GM12801 (cell line): Measurements from ENCODE around the gene ITPRID1.

ENCODE experiments used
- TF ChIP-seq, protein P1 (sequence below): IDR thresholded peaks from one replicate; pipeline ENCODE4 v1.5.1; 2011; ENCODE audit warnings: control low read depth; ENCODE audit not compliant: insufficient read length; ENCODE audit errors: extremely low read depth

The ITPRID1 gene

DNA sequence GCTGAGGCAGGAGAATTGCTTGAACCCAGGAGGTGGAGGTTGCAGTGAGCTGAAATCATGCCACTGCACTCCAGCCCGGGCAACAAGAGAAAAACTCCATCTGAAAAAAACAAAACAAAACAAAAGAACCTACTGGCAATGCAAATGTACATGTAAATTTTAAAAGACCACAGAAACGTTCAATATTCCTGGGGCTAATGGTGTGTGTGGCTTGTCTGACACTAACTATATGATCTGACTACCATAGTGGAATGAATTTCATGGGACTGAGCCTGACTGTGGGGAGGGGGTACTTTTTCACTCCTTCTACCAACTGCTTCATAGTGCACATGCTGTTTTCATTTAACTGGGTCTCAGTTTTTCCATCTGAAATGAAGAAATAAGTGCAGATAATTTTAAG lies 69.6 kb downstream of the ITPRID1 start:
- TF ChIP-seq, protein P1, sequence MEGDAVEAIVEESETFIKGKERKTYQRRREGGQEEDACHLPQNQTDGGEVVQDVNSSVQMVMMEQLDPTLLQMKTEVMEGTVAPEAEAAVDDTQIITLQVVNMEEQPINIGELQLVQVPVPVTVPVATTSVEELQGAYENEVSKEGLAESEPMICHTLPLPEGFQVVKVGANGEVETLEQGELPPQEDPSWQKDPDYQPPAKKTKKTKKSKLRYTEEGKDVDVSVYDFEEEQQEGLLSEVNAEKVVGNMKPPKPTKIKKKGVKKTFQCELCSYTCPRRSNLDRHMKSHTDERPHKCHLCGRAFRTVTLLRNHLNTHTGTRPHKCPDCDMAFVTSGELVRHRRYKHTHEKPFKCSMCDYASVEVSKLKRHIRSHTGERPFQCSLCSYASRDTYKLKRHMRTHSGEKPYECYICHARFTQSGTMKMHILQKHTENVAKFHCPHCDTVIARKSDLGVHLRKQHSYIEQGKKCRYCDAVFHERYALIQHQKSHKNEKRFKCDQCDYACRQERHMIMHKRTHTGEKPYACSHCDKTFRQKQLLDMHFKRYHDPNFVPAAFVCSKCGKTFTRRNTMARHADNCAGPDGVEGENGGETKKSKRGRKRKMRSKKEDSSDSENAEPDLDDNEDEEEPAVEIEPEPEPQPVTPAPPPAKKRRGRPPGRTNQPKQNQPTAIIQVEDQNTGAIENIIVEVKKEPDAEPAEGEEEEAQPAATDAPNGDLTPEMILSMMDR = no peak

DNA sequence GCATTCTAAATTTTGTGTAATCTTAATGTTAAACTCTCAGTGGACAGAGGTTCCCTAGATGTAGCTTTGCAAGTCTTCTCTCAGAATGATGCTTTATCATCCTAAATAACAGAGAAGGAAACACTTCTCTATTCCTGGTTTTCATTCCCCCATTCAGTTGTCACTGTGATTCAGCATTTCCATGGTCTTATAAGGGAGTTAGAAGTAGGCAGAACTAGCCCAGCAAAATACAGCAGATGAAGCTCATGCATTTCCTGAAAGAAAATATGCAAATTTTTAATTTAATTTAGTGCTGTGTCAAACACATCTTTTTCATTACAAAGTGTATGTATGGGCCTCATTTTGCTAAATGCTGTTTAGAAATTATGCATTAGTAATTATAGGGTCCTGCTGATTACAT lies 70.1 kb downstream of the ITPRID1 start:
- TF ChIP-seq, protein P1 = no peak

DNA sequence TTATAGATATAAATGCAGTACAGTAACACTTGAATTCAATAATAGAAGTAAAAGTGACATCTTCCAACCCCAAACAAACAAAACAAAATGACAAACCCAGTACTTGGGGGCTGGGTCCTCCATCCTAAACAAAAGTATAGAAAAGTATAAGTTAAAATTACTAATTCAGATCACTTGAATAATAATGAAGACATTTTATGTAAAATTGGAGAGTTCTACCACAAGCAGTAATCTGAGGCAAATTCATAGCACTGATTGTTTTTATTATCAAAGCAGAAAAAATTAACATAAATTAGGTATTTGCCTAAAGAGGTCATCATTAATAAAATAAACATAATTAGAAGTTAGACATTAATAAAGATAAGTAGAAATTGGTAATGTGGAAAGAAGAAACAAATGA lies 81.5 kb downstream of the ITPRID1 start:
- TF ChIP-seq, protein P1 = no peak

DNA sequence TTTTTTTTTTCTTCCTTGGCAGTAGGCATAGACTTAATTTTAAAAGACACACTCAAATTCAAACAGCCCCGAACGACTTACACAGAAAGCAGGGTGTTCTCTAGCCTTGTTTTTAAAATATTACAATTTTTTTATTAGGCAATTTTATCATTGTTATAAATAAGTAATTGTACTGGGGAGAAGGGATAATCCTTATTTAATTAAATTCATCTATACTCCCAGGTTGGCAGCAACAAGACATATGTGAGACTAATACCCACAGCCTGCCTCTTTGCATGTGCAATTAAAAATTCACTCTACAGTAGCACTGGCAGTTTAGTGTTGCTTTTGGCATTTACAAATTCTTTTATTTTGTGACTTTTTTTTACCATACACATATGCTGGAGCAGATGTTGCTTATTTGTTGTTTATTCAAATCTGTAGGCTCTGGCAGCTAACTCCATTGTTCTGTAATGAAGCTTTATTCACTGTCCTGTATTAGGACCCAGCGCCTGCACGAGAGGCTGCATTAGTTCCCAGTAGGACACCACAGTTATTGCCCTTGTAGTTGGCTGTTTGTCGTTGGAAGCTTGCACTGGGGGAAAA lies 88.2 kb downstream of the ITPRID1 start:
- TF ChIP-seq, protein P1 = no peak

DNA sequence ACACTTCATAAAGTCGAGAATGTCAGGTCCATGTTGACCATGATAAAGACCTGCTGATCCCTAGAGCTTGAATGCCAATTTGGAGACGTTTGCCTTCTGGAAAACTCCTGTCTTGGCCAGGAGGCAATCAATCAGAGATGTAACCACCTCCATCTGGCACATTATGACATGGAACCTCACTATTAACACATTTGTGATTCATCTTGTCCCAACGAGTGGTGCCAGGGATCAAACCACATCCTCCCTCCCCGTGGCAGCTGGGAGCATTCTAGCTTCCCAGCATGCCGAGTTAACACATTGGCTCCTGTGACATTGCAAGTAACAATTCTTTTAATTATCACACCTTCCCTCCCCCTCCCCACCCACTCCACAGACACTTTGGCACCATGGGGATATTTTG lies 89.2 kb downstream of the ITPRID1 start:
- TF ChIP-seq, protein P1 = no peak

DNA sequence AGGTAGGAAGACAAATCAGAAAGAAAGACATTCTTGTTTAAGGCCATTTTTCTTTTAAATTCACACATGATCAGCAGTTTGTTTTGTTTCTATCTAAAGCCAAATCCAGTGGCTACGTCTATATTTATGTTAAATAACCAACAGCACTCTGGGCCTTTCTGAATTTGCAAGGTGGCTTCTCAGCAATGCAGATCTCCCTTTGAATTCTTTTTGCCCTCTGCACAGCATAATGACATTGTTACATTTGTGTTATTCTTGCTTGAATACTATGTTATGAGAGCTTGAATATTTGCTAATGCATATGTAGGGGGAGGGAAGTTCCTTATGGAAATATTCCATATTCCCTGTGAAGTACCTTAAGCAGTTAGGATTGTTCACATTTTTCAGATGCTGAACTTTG lies 99.7 kb downstream of the ITPRID1 start:
- TF ChIP-seq, protein P1 = no peak

DNA sequence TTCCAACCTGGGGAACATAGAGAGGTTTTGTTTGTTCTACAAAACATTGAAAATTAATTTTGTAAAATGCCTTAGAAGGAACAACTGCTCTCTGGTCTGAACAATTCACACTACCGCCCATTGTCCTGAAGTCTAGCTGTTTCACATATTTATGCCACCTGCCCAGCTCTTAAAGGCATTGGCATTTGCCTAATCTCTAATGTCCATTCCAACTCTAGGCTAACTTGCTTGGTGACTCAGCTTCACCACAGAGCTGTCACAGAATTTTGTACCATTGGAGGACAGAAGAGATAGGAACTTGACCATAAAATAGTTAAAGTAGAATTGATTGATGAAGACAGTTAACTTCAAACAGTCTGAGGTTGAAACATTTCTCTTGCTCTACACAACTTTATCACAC lies 119.6 kb downstream of the ITPRID1 start:
- TF ChIP-seq, protein P1 = no peak

DNA sequence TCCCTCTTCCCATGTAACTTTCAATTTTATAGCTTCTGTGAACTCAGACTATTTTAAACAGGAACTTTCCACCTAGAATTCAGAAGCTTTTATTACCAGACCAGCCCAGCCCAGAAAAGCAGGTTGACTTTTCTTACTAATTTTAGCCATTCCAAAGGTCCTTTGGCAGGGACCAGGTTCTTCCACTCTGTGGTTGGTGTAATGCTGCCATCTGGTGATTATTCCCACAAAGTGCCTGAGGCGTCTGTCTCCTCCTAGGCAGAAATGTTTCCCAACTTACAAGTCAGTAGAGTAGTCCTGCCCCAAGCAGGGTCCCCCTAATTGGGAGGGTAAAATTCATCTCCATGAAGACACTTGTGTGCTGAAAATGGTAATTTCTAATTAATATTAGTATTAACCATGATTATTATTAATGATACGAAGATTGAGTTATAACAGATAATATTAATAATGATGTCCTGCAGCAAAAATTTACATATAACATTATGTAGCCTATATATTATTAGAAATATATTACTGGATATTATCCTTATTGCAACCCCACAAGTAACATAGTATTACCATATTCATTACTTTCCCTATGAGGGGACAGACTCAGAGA lies 120.1 kb downstream of the ITPRID1 start:
- TF ChIP-seq, protein P1 = no peak
